HG02678 (cell line): ENCODE measurements around the gene RPS6KA4.

Experiments
- ATAC-seq: cut with Tn5 transposase; IDR thresholded peaks from one replicate; pipeline ENCODE4 v1.9.1; 2021; ENCODE audit warnings: mild to moderate bottlenecking, moderate library complexity; ENCODE audit not compliant: unreplicated experiment

Gene RPS6KA4

GRCh38 chr11:64362339-64362738 lies 3.4 kb downstream of the RPS6KA4 start:
- ATAC-seq, result no peak

DNA sequence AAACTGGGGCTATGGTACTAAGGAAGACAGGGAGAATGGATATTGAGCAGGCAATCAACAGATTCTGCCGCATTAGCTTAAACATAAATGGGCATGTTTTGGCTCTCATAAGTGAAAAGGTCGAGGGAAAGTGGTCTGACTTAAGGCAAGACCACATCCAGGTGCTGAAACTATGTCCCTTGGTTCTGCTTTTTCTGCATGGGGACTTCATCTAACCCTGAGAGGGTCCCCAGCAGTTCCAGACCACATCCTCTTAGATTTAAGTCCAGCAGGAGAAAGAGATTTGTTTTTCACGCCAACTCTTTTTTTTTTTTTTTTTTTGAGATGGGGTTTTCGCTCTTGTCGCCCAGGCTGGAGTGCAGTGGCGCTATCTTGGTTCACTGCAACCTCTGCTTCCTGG lies 5.5 kb downstream of the RPS6KA4 start:
- ATAC-seq, result no peak

DNA sequence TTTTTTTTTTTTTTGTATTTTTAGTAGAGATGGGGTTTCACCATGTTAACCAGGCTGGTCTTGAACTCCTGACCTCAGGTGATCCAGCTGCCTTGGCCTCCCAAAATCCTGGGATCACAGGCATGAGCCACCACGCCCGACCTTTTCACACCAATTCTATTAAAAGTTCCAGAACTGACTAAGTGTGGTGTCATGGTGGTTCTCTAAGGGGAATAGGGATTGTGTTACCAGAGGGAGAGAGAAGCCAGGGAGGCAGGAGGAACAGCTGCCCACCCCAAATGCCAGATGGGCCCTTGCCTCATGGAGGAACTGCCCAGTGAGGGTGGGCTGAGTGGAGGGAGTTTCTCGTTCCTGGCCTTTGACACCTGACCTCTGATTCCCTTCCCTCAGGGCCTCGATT lies 5.9 kb downstream of the RPS6KA4 start:
- ATAC-seq, result no peak

GRCh38 chr11:64366751-64367150 lies 7.8 kb downstream of the RPS6KA4 start:
- ATAC-seq, result no peak

DNA sequence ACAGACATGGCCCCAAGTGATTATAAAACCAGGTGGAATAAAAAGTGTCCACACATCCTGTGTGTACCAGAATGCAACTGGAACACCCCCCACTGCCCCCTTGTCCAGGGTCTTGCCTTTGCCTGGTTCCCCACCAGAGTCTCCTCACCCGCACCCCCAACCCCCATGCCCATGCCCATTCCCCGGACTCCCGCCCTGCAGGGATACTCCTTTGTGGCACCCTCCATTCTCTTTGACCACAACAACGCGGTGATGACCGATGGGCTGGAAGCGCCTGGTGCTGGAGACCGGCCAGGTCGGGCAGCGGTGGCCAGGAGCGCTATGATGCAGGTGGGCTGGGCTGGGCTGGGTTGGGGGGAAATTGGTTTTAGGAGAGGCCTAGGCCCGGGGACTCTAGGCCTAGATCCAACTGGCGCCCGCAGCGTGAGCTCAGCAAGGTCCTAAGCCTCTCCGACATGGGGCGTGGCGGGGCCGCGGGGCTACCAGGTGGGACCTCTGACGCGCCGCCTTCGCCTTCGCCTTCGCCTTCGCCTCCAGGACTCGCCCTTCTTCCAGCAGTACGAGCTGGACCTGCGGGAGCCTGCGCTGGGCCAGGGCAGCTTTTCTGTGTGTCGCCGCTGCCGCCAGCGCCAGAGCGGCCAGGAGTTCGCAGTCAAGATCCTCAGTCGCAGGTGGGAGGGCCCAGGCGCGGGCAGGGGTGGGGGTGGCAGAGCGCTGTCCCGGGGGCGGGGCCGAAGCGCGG lies 9.1 kb downstream of the RPS6KA4 start:
- no peak for ATAC-seq

DNA sequence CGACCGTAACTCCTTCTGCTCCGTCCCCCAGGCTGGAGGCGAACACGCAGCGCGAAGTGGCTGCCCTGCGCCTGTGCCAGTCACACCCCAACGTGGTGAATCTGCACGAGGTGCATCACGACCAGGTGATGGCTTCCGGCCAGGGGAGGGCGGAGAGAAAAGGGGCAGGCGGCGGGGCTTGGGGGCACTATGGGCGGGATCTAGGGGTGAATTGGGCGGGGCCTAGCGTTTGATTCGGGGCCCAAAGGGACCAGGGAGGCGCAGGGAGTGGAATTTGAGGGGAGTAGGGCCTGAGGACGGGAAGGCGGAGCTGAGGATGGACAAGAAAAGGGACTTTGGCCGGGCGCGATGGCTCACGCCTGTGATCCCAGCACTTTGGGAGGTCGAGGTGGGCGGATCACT lies 9.7 kb downstream of the RPS6KA4 start:
- ATAC-seq, result no peak

DNA sequence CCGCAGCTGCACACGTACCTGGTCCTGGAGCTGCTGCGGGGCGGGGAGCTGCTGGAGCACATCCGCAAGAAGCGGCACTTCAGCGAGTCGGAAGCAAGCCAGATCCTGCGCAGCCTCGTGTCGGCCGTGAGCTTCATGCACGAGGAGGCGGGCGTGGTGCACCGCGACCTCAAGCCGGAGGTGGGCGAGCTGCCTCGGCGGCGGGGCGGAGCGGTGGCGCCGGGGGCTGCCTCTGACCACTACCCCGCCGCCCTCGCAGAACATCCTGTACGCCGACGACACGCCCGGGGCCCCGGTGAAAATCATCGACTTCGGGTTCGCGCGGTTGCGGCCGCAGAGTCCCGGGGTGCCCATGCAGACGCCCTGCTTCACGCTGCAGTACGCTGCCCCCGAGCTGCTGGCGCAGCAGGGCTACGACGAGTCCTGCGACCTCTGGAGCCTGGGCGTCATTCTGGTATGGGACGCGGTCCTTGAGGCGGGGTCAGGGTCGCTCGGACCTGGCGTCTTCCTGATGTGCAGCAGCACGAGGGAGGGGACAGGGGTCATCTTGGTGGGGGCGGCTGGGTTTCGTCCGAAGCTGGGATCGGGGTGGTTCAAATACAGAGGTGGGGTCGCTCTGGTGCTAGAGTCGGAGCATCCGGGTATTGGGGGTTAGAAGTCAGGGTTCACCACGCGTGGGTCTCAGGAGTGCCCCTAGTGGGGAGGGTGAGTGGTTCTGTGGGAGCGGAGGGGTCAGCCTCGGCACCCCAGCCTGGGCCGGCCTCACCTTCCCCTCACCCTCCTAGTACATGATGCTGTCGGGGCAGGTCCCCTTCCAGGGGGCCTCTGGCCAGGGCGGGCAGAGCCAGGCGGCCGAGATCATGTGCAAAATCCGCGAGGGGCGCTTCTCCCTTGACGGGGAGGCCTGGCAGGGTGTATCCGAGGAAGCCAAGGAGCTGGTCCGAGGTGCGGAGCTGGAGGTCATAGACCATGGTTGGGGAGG lies 10.8 kb downstream of the RPS6KA4 start:
- no peak for ATAC-seq

DNA sequence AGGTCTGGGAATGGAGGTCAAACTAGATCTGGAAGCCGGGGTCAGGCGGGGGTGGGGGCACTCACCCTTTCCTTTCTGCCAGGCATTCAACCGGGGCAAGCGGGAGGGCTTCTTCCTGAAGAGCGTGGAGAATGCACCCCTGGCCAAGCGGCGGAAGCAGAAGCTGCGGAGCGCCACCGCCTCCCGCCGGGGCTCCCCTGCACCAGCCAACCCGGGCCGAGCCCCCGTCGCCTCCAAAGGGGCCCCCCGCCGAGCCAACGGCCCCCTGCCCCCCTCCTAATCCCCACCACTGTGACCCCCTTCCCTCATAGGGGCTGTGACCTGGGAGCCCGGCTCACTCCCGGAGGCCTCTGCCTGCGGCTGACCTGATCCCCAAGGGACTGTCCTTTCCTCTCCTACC lies 12.2 kb downstream of the RPS6KA4 start:
- ATAC-seq, result no peak

DNA sequence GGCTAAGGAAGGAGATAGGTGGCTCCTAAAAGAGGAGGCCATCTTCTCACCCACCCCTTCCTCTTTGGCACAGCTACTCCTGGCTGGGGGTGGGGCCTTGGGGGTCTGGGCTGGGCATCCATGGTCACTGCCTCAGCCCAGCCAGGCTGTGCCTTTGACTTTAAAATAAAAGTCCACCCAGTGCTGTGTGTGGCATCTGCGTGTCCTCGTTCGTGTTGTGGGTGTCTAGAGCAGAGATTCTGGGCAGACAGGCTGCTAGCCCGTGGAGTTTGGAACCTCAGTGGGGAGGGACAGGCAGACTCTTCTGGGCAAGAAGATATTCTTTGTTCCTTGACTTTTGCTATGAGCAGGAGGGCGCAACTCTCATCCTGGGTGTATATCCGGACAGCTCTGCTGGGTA lies 13.1 kb downstream of the RPS6KA4 start:
- no peak for ATAC-seq

- no peak for ATAC-seq
Measured at GRCh38 chr11:64372802-64373597, 14.0 kb downstream of the RPS6KA4 start.

DNA sequence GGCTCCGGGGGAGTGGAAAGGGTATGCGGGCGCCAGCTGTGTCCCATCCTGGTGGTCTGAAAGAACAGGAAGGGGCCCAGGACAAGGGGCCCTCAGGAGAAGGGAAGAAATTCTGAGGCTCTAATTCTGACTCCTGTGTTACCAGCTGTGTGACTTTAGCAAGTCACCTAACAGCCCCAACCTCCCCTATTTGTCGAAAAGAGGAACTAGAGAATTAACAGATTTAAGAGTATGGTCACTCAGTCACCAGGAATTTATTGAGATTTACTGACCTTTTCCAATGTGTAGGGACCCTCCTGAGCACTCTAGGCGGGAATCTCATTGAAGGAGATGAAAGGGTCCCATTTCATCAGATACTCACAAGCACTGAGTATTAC lies 14.6 kb downstream of the RPS6KA4 start:
- ATAC-seq, result no peak

DNA sequence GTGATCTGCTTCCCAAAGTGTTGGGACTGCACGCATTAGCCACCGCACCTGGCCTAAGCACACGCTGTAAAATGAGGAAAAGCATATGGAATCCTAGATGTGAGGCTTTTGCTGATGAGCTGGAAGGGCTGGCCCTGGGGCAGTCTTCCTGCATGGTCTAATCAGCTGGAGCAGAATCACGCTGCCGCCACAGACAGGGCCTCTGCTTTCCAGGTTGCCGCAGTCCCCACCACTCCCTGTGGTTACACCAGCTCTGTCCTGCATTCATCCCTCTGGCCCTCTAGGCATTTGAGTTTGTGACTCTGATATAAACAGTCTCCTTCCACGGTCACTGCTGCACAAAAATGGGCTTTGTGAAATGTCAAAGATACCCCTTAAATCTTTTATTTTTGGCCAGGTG lies 17.1 kb downstream of the RPS6KA4 start:
- no peak for ATAC-seq

DNA sequence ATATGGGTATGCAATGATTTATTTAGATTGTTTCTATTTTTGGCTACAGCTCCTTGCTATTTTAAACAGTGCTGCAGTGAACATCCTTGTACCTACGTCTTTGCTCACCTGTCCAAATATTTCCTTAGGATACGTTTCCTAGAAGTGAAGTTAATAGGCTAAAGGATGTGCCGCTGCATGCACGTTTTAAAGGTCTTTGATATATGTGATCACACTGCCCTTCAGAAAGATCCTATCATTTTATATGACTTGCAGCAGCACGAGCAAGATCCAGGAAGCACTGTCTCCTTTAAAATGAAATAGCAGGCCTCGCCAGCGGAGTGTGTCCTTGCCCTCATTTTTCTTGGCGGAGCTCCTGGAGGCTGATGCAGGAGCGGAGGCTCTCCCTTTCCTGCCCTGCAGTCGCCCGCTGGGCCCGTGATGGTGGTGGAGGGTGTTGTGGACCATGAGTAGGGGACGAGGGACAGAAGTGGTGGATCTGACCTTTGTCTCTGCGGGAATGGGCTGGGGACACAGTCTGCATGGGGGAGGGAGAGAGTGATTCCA lies 19.4 kb downstream of the RPS6KA4 start:
- ATAC-seq, result no peak

DNA sequence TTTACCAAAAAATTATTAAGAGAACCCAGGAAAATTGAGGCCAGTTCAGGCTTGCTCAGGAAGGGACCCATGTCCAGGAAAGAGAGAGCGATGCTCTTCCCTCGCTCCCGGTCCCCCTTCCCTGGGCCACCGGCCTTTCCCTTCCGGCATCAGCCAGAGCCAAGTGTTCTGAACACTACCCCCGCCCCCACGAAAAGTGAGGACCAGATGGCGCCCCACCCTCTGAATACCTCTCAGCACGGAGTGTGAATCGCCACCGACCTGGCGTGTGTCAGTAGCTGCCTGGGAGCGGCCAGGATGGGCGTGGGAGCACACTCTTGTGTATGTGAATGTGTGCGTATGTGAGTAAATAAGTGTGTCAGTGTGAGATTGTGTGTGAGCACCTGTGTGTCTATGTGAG lies 20.2 kb downstream of the RPS6KA4 start:
- no peak for ATAC-seq

GRCh38 chr11:64379817-64380709 lies 21.1 kb downstream of the RPS6KA4 start:
- ATAC-seq, result no peak

DNA sequence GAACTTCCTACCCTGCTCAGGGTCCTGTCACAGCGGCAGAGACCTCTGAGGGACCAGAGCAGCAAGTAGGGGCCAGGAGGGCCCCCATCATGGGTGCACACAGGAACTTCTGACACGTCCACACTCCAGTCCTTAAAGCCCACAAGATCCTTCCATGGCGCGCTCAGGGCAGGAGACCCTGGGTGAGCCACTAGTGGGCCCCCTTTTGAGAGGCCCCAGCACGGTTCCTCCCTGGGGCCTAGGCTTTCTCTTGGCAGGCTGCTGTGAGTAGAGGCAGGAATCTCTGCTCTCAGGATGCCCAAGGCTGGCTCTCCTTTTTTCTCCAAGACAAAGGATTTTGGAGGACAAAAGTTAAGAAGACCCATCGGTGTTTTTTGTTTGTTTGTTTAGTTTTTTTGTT lies 22.4 kb downstream of the RPS6KA4 start:
- no peak for ATAC-seq

- no peak for ATAC-seq
Measured at GRCh38 chr11:64382047-64382446, 23.1 kb downstream of the RPS6KA4 start.

- ATAC-seq, result no peak
Measured at GRCh38 chr11:64382586-64382985, 23.6 kb downstream of the RPS6KA4 start.

GRCh38 chr11:64383580-64383979 lies 24.6 kb downstream of the RPS6KA4 start:
- no peak for ATAC-seq
